ENCODE data around the gene RFC3.
"Not testable (repeated sequence)": the region's sequence is repeated elsewhere in the genome, so short reads cannot be mapped to it uniquely, and the experiment has no call there.

The RFC3 gene

GRCh38 chr13:33782631-33783030 is 35.3 kb upstream of the RFC3 start:
- Histone ChIP-seq H3K4me3 (replicated peaks; ENCODE audit: low read depth, low read length) (no peak overlapping the region), H3K27me3 (replicated peaks; ENCODE audit: control insufficient read depth, insufficient read depth, low read length) (no peaks in the 10 kb centered on the region), H3K36me3 (ENCODE audit: control insufficient read depth, insufficient read depth, low read length) (no peaks in the 10 kb centered on the region)
- DNase-seq (ENCODE audit: extremely low read depth, insufficient read length), result no peak
- no peak for TF ChIP-seq CTCF (IDR thresholded peaks at IDR 0.05; ENCODE audit: insufficient read depth, low read length, poor library complexity, severe bottlenecking)

GRCh38 chr13:33783212-33783611 is 34.7 kb upstream of the RFC3 start:
- H3K36me3 ChIP-seq (ENCODE audit: control insufficient read depth, insufficient read depth, low read length); H3K4me3 ChIP-seq (replicated peaks; ENCODE audit: low read depth, low read length); DNase-seq (ENCODE audit: extremely low read depth, insufficient read length); H3K27me3 ChIP-seq (replicated peaks; ENCODE audit: control insufficient read depth, insufficient read depth, low read length): not testable (repeated sequence)

- Histone ChIP-seq H3K4me3 (replicated peaks; ENCODE audit: low read depth, low read length) (no peak overlapping the region), H3K27me3 (replicated peaks; ENCODE audit: control insufficient read depth, insufficient read depth, low read length) (no peaks in the 10 kb centered on the region), H3K36me3 (ENCODE audit: control insufficient read depth, insufficient read depth, low read length) (no peaks in the 10 kb centered on the region)
- no peak for DNase-seq (ENCODE audit: extremely low read depth, insufficient read length)
- no peak for TF ChIP-seq CTCF (IDR thresholded peaks at IDR 0.05; ENCODE audit: insufficient read depth, low read length, poor library complexity, severe bottlenecking)
Measured at GRCh38 chr13:33784738-33785137, 33.2 kb upstream of the RFC3 start.

GRCh38 chr13:33785384-33785783 is 32.6 kb upstream of the RFC3 start:
- TF ChIP-seq CTCF (IDR thresholded peaks at IDR 0.05; ENCODE audit: insufficient read depth, low read length, poor library complexity, severe bottlenecking), result no peak
- H3K36me3 ChIP-seq (ENCODE audit: control insufficient read depth, insufficient read depth, low read length), result no peaks in the 10 kb centered on the region
- H3K27me3 ChIP-seq (replicated peaks; ENCODE audit: control insufficient read depth, insufficient read depth, low read length), result no peaks in the 10 kb centered on the region
- DNase-seq (ENCODE audit: extremely low read depth, insufficient read length), result no peak
- no peak overlapping the region for H3K4me3 ChIP-seq (replicated peaks; ENCODE audit: low read depth, low read length)

GRCh38 chr13:33787051-33787591 is 30.8 kb upstream of the RFC3 start:
- H3K4me3 ChIP-seq (replicated peaks; ENCODE audit: low read depth, low read length), result peak overlapping the region; percentile 57
- no peak for TF ChIP-seq CTCF (IDR thresholded peaks at IDR 0.05; ENCODE audit: insufficient read depth, low read length, poor library complexity, severe bottlenecking)
- DNase-seq (ENCODE audit: extremely low read depth, insufficient read length), result peak; percentile 23

GRCh38 chr13:33789066-33789606 is 28.8 kb upstream of the RFC3 start:
- H3K4me3 ChIP-seq (replicated peaks; ENCODE audit: low read depth, low read length), result no peak overlapping the region
- H3K36me3 ChIP-seq (ENCODE audit: control insufficient read depth, insufficient read depth, low read length), result no peaks in the 10 kb centered on the region
- no peaks in the 10 kb centered on the region for H3K27me3 ChIP-seq (replicated peaks; ENCODE audit: control insufficient read depth, insufficient read depth, low read length)
- TF ChIP-seq CTCF (IDR thresholded peaks at IDR 0.05; ENCODE audit: insufficient read depth, low read length, poor library complexity, severe bottlenecking), result no peak
- no peak for DNase-seq (ENCODE audit: extremely low read depth, insufficient read length)

More at GRCh38 chr13:33787051-33787591, 30.8 kb upstream of the RFC3 start:
- Histone ChIP-seq H3K27me3 (replicated peaks; ENCODE audit: control insufficient read depth, insufficient read depth, low read length) (no peaks in the 10 kb centered on the region), H3K36me3 (ENCODE audit: control insufficient read depth, insufficient read depth, low read length) (no peaks in the 10 kb centered on the region)

All from GM06990 (cell line).